HG03565 (cell line): ENCODE results near the gene DUSP22.
A peak's percentile ranks its signal among the peaks of the same experiment; 100 is the strongest.

Experiments
- ATAC-seq: cut with Tn5 transposase; IDR thresholded peaks from one replicate; pipeline ENCODE4 v1.9.1; 2021; ENCODE audit warnings: mild to moderate bottlenecking, moderate library complexity; ENCODE audit not compliant: unreplicated experiment

The DUSP22 gene

DNA sequence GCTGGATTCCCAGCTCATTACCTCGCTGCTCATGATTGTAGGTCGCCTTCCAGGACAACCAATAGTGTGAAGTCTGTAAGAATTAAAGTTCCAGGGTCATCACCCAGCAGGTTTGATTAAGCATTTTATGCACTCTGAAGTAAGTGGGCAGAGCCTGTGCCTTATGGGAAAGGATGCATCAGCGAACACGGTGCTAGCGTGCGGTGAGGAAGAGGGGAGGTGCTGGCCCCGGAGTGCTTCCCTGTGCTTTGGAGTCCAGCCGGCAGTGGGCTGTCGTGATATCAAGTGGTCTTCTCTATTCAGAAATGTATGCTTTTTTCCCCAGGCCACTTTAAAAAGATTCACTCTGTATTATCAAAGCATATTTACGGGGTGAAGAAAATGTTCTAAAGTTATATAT is 16.0 kb downstream of the DUSP22 start:
- no peak for ATAC-seq

DNA sequence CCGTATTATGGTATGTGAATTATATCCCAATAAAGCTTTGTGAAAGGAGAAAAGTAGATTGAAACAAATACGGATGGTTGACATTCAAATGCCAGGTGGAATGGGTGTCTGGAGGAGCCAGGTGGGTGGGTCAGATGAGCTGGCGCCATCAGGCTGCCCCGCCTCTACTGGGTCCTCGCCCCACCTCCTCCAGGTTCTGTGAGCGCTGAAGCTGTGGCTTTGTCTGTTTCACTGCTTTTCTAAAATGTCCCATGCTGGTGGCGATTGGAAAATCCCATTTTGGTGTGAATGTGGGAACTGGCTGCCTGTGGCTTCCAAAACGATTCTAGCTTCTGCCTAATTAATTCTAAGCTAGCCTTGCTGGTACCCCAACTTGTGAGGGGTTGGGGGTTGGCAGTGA is 16.5 kb downstream of the DUSP22 start:
- ATAC-seq = no peak

DNA sequence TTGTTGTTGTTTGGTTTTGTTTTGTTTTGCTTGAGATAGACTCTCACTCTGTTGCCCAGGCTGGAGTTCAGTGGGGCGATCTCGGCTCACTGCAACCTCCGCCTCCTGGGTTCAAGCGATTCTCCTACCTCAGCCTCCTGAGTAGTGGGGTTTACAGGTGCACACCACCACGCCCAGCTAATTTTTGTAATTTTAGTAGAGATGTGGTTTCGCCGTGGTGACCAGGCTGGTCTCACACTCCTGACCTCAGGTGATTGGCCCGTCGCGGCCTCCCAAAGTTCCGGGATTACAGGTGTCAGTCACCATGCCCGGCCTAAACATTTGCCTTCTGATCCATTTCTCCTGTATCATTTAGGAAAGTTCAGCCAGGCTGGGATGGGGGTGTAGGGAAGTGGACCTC is 17.7 kb downstream of the DUSP22 start:
- ATAC-seq = no peak

DNA sequence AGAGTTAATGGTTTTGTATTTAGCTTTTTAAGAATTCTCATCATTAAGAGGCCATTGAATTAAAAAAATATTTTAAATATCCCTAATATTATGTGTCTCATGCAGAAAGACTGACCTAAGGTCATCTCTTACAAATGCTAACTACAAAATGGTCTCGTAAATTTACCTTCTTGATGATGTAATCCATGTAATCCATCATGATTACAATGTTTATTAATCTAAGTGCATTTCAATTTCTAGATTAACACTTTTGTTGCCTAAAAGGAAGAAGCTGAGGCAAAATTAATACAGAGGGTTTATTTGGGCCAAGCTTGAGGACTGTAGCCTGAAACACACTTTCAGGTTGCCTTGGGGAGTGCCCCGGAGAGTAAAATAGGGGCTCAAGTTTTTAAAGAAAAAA is 18.4 kb downstream of the DUSP22 start:
- ATAC-seq = no peak

DNA sequence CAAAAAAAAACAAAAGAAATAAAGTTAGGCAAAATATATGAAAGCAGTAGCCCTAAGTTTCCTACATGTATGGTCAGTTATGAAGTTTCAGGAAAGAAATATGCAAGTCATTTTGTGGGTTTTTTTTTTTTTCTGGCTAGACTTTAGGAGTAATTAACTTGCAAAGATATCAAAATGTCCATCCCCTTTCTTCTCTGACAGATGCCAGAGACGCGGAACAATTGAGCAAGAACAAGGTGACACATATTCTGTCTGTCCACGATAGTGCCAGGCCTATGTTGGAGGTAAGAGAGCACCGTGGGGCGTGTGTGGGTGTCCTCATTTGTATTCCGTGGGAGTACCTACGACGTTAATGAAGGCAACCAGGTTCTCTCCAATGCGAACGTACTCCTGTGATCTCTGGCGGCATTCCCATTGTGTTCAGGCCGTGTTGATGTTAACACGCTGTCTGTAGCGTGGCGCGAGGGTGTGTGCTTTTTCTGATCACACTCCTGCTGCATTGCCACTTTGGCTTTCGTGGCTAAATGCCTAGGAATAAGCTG is 19.5 kb downstream of the DUSP22 start:
- ATAC-seq = no peak

DNA sequence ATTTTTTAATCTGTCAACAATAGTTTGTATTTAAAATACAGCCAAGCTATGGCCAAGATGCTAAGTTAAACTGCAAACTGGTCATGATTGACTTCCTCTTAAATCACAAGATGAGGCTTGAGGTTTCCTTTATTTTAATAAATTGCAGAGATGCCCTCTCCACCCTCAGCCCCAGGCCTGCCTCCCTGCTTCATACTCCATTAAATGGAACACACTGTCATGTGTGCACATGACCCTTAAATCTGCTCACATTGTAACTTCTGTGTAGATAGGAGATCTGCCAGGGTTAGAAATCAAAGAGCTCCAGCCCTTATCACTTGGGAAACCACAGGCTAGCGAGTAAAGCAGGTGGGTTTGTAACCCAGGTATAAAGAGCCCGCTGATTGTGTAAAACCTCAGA is 20.8 kb downstream of the DUSP22 start:
- no peak for ATAC-seq

DNA sequence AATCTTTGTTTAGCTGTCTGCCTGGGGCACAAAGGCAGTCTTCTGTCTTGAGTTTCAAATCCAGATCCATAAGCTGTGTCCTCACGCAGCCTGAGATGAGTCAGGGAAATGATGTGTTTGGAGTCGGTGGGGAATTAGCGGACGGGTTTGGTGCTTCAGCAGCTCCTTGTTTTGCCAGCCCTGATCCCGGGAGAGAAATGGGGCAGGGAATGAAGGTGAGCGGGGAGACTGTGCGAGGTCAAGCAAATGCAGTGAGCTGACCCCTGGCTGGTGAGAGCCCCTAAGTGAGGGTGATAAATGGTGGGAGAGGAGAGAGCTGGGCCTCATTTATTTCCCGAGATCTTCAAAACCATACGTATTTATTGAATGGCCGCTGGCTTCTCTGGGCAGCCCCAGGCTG is 21.6 kb downstream of the DUSP22 start:
- ATAC-seq = no peak

DNA sequence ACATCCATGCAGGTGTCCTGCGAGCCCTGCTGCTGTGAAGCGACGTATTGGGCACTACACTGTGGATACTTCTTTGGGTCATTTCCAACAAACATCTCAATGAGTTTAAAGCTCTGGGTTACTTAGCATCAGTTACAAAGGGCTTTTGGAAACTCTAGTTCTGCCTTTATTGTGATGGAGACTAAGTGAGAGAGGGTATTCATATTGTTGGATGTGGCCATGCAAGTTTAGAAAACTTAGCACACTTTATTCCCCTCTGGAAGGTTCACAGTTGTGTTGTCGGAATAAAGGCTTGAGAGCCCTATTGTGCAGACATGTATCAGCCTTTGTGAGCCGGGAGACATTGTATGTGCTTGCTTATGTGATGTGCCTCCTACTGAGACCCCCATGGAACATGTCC is 22.1 kb downstream of the DUSP22 start:
- ATAC-seq = no peak

DNA sequence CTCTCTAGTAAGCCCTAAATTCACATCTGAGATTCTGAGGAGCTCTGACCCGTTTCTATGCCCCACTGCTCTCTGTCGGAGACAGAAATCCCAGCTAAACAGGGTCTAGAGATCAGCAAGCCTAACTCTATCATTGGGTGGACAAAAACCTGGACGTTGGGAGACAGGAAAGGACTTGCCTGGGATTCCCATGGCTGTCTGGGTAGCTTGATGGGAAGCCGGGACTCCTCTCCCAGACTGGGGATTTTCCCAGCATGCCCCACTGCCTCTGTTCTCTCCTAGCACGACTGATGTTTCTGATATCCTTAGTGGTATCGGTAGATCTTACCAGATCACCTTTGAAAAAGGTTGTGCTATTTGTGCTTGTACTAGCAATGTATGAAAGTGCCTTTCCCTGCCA is 22.9 kb downstream of the DUSP22 start:
- no peak for ATAC-seq

DNA sequence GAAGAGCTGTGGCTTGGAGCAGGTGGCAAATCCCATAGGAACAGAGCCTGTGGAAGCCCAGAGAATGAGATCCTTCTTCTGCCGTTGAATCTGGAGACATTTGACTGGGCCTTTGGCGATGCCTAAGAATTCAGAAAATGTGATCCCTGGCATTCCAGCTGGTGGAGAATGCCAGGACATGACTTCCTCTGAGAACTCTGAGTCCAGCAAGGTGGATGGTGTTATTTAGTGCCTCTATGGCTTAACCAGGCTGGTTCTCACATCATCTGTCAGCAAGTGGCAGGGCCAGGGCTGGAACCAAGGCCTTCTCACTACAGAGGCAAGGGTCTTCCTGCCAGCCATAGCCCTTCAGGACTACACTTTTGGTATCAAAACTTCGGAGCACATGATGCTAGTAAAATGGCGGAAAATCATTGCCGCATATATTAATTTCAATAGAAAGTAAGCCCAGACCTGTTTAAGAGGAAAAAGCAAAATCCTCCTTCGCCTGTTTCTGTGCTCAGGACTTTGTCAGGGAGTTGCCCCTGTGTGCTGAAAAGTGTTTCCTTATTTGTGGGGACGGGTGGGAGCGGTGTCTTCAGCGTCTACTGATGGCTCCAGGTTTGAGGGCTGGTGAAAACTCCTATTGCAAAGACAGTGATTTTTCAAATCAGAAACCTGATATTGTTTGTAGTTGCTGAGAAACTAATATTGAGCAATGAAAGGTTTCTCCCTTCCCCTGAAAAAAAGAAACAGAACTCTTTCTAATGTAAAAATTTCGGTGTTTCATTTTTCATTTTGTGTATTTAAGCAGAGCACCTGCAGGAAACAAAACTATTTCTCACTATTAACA is 23.9 kb downstream of the DUSP22 start:
- ATAC-seq = peak; percentile 21

DNA sequence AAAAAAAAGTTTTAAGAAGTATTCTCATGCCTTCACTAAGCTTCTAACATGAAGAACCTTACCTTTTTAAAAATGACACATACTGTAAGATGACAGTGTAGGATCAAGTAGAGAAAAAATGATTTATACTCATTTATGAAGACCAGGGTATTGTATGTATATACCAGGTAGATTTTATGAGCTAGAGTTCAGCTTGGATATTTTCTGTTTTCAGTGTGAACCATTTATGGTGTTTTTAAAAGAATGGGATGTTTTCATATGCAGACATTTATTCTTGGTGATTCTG is 24.4 kb downstream of the DUSP22 start:
- no peak for ATAC-seq

DNA sequence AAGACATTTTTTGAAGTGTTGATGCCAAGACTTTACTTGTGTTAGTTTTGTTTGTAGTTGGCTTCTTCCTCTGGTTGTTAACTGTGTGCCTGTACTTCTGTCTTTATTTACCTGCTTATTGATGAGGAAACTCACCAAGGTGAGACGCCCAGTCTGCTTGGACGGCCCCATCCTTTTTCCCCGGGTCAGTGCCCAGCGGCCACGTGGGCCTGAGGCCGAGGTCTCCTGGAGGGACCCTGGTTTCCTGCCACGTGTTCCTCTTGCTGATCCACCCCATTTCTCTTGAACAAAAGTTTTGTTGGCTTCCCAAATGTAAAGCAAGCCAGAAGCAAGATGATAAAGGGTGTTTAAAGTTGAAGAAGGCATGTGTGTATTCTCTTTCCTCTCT is 24.8 kb downstream of the DUSP22 start:
- no peak for ATAC-seq

DNA sequence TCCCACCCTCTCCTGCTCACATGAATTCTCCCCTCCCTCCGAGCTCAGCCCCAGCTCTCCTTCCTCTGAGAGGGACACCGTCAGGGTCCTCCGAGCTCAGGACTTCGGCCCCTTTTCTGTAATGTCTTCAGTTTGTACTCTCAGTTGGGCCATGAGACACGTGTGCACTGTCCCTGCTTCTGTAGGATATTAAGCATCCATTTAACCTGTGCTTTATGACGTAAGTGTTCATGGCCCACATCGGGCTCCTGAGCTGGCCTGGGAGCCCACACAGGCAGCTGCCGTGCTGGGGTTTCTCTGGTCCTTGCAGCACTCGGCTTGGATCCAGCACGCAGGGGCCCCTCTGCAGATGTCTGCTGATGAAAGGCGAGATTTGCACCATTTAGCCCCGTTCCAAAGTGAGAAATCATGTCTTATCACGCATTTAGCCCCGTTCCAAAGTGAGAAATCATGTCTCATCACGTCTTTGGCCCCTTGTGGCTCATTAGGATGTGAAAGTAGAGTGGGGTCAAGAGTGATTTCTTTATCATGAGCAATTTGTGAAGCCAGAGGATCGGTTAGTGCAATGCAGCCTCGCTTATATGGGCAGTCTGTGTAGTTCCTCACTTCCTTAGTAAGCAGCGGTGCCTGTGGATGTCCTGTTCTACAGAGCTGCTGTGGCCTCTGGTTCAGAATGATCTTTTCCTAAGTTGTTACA is 25.3 kb downstream of the DUSP22 start:
- ATAC-seq = peak; percentile 26

DNA sequence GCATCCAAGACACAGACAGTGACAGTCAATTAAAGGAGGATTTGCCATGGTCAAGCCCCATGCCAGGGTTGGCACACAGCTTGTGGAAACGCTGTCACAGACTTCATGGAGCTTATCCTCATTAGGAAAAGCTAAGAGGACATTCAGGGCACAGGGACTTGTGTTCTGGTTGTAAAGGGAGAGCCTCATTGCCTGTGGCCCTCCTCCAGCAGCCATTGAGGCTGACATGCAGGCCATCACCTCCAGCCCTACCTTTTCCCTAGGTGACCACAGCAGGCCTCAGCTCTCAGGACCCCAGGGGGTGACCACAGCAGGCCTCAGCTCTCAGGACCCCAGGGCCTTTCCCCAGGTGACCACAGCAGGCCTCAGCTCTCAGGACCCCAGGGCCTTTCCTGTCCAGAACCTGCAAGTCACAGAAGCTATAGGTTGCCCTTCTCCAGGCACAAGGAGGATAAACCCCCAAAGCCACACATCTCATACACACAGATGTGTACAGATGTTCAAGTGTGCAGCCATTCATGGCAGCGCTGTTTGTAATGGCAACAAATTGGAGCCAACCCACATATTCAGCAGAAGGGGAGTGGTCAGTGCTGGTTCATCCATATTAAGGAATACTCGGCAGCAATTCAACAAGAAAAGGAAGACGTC is 26.1 kb downstream of the DUSP22 start:
- ATAC-seq = no peak

DNA sequence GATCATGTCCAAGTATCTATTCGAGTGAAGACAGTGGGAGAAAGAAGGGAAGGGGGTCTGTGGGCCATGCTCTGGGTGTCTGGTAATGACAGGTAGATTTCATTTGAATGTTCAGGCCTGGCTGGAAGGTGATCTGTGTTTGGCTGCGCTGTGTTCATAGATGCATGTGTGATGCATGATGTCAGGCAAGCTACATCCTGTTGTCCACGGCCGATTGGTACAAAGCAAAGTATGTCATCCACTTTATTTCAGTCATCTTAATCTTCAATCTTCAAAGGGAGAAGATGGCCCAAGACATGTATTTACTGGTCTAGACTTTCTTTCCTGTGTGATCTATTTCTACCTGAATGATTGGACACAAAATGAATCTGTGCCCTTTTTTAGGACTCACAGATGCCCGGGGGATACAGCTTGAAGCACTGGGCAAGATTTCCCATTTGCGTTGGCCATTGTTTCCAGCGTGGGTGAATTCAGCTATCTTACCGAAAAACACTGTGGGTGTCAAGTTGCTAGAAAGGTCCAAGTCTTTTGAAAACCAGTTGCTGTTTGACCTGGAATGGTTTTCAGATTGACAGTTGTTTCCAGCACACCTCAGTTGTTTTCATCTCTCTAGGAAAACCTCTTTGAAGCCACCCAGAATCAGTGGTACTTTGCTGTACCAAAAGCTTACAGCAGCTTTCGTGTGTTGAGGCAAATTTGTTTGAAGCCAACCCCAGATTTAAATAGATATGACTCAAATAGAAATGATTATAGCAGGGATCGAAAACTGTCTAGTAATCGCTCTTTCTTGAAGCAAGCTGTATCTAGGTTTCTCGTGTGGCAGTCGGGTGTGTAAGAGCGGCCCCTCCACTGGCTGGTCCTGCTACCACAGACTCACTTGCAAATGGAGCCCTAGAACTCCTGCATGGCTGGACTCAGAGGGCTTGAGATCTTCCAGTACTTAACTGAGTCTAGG is 27.2 kb downstream of the DUSP22 start:
- ATAC-seq = peak; percentile 31

DNA sequence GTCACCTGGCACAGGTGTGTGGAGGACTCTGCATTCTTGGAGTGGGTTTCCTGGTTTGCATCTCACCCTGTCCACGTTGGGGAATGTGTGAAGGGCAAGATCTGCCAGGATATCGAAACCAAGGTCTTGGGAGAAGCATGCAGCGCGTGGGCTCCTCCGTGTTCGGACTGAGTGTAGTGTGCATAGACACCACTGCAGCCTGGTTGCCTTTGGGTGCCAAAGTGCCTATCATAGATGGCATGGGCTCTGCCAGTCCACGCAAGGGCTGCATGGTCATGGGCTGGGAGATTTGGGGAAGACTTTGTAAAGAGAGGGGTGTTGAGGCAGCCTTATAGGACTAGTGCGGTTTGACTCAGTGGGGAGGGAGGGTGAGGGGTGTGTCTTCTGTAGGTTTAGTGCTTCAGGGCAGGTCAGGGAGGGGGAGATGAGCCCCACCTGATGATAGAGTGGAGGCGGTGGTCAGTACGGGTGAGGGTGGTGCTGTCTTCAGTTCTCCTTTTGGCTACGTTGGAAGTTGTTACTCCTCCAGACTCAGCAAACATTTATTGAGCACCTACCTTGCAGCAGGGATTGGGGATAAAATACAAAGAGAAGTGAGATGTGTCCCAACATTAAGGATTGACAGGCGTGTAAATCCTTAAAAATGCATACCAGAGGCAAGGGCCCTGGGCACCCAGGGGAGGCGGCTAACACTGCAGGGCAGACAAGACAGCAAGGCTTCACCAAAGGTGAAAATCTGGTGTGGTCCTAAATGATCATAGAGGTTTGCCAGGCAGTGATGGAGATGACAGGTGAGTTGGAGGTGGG is 28.3 kb downstream of the DUSP22 start:
- no peak for ATAC-seq

DNA sequence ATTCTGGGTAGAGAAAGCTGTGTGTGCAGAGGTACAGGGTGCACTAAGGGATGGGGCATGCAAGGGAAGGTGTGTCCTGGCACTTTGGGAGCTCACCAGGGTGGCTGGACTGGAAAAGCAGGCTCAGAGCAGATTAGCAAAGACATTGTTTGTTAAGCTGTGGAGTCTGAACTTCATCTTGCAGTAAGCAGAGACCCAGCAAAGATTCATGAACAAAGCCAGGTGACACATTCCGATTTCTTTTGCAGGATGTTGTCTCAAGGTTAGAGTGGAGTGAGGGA is 28.8 kb downstream of the DUSP22 start:
- ATAC-seq = no peak

DNA sequence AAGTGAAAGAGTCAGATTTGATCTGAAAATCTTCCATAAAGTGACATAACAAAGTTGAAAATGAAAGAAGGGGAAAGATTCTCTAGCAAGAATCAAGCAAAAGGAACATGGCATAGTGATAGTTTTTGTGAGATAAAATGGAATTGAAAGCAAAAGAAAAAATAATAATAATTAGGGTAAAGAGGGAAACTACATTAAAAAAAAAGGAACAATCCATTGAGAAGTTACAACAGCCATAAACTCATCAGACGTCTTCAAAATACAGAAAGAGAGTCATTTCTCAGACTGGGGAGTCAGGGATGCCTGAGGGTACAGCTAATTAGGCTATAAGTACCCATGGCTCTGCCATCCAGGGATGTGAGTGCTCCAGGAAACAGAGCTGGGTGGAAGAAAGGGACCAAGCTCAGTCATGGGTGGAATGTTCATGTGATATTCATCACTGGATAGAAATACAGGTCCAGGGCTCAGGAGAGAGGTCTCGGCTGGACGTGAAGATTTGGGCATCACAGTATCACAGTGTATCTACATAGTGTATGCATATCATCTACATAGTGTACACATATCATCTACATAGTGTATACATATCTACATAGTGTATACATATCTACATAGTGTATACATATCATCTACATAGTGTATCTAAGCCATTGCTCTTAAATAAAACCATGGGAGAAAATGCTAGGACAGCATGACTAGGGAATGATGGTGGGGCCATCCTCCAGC is 29.4 kb downstream of the DUSP22 start:
- ATAC-seq = no peak

DNA sequence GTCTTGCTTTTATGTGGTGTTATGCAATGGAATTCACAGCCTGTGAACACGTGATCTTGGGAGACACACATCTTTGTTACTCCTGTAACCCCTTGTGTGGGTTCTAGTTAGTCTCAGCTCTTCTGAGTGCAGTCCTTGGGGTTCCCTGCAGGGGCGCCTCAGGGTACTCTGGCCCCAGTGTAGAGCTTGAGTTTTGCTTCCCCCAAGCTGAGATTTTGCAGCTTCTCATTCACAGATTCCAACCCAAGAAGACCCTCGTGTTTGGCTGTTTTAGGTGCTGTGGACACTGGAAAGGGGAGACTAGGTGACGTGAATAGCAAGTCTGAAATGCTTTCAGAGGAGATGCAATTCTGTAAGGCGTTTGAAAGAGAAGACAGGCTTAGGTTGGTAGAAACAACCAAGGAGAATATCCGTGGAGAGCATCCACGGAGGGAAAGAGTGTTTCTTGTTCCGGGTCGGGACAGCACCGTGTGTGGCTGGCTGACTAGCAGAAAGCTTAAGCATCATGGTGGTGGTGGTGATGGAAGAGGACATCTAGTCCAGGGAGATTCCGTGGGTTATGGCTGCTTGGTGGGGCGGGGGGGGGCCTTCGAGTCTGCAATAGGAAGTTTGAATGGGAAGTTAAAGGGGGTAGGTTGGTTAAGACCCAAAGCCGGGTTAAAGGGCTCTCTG is 30.1 kb downstream of the DUSP22 start:
- ATAC-seq = no peak
